ENCODE data around the gene ZFP36L1. TPM values are rescaled to one million over a fixed set of nuclear protein-coding genes. Genes with fewer than 3 reads are reported as not detected.

ZFP36L1 gene
- total RNA-seq, 1 experiment from 2014 or later = 69.5 TPM

- H3K9me3 ChIP-seq (ENCODE audit: low read depth, low read length, poor library complexity, severe bottlenecking) = no peaks in the 10 kb centered on the region
- POLR2A ChIA-PET (ENCODE audit: low non-redundant PET) = no interaction called here
- peaks cover 33% of the 10 kb centered on the region for H3K36me3 ChIP-seq (ENCODE audit: insufficient read depth, low read length, poor library complexity, severe bottlenecking)
- CTCF ChIA-PET = interaction anchor here (0.7 kb wide), 2 partner anchors 295 to 538 kb away, joined by 5 to 14 read pairs; no protein-coding TSS in a partner anchor
- peaks cover 23% of the 10 kb centered on the region for H3K4me1 ChIP-seq (ENCODE audit: insufficient read depth, low read length, poor library complexity, severe bottlenecking)
- H3K27ac ChIP-seq (ENCODE audit: low read depth, low read length, poor library complexity, severe bottlenecking) = no peak overlapping the region
- TF ChIP-seq CTCF (conservative IDR thresholded peaks at IDR 0.05; ENCODE audit: low read depth, low read length) (no peak), EZH2 (IDR thresholded peaks at IDR 0.05; ENCODE audit: borderline replicate concordance, low read depth, low read length, poor library complexity, severe bottlenecking) (no peak)
- no peak overlapping the region for H3K4me3 ChIP-seq (ENCODE audit: low read depth, low read length, poor library complexity, severe bottlenecking)
- no TSS peak for BruUV-seq (replicated peaks)
- intact Hi-C loops (cut with micrococcal nuclease; ENCODE audit: unreplicated experiment) = loop anchor here (5.0 kb wide), 2 partner anchors 240 to 435 kb away; no protein-coding TSS in a partner anchor
- no peaks in the 10 kb centered on the region for H3K27me3 ChIP-seq (replicated peaks; ENCODE audit: insufficient read depth, low read depth, low read length, poor library complexity)
- DNase-seq (ENCODE audit: low spot score) = no peak
Observed at GRCh38 chr14:68787092-68787992, 5.5 kb downstream of the ZFP36L1 start.

DNA sequence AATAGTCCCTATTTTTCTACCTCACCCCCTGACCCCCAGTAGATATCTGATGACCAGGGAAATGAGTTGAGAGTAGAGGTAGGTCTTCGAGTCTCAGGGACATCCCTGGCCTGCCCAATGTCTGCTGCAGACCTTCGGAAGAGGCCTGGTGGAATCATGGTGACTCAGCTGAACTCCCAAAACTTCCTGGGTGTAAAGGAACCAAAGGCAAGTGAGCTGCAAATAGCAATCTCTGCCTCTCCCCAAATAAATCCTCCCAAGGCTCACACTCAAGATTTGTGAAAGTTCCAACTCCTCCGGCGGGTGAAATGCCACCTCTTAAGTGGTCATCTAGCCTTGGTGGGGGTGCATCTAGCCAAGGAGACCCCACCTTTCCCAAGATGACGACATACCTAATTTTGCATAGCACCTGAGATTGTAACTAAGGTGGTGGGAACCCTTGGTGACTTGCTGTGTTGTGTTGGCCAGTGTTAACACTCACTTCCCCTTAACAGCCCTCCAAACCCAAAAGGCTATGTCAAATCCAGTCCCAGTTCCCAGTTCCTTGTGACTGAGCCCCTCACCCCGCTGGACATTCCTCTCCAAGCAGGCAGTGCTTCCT, 6.3 kb downstream of the ZFP36L1 start:
- no peaks in the 10 kb centered on the region for H3K27me3 ChIP-seq (replicated peaks; ENCODE audit: insufficient read depth, low read depth, low read length, poor library complexity)
- TF ChIP-seq EZH2 (IDR thresholded peaks at IDR 0.05; ENCODE audit: borderline replicate concordance, low read depth, low read length, poor library complexity, severe bottlenecking) = no peak
- no peak for TF ChIP-seq CTCF (conservative IDR thresholded peaks at IDR 0.05; ENCODE audit: low read depth, low read length)
- POLR2A ChIA-PET (ENCODE audit: low non-redundant PET) = no interaction called here
- H3K27ac ChIP-seq (ENCODE audit: low read depth, low read length, poor library complexity, severe bottlenecking) = no peak overlapping the region
- intact Hi-C loops (cut with micrococcal nuclease; ENCODE audit: unreplicated experiment) = loop anchor here (5.0 kb wide), 2 partner anchors 239 to 434 kb away; no protein-coding TSS in a partner anchor
- BruUV-seq (replicated peaks) = no TSS peak
- H3K9me3 ChIP-seq (ENCODE audit: low read depth, low read length, poor library complexity, severe bottlenecking) = no peaks in the 10 kb centered on the region
- H3K4me1 ChIP-seq (ENCODE audit: insufficient read depth, low read length, poor library complexity, severe bottlenecking) = peaks cover 23% of the 10 kb centered on the region
- no peak overlapping the region for H3K4me3 ChIP-seq (ENCODE audit: low read depth, low read length, poor library complexity, severe bottlenecking)
- no peak for DNase-seq (ENCODE audit: low spot score)
- CTCF ChIA-PET = no interaction called here
- peaks cover 33% of the 10 kb centered on the region for H3K36me3 ChIP-seq (ENCODE audit: insufficient read depth, low read length, poor library complexity, severe bottlenecking)

DNA sequence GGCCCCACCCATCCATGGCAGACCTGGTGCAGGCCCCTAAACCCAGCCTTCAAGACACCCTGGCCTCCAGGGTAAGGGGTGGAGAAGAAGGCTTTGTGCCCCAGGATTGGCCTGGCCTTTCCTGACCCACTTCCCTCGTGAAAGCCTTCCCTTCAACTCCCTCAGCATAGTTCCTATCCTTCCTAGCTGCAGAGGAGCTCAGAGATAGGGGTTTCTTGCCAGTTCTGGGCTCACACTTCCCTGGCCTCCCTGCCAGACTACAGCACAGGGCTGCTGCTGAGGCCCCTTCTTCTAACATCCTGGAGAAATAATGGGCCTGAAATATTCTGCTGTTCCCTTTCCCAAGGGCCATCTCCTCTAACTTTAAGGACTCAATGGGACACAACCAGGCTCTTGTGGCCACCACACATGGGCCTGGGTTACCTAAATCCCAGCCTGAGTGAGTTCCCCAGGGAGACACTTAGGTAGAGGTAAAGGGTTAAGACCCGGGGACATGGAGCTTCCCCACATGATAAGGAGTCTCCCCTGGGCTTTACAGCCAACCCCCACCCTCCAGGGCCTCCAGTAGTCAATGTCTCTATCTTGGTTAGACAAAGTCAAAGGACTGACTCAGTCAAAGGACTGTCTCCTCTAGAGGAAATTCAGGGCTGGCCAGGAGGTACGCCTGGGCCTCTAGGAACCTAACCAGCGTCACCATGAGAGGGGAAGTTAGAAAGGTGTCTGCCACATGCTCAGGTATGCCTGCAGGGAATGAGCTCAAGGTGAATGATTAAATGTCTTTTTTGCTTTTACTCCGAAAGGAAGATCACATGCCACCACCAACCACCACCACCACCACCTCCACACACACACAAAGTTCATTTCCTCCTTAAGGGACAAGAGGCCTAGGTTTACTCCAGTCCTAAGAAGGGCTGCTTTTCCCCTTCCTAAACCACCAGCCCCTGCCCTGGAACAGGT, 7.1 kb downstream of the ZFP36L1 start:
- intact Hi-C loops (cut with micrococcal nuclease; ENCODE audit: unreplicated experiment) = loop anchor here (5.0 kb wide), 2 partner anchors 239 to 434 kb away; no protein-coding TSS in a partner anchor
- TF ChIP-seq CTCF (conservative IDR thresholded peaks at IDR 0.05; ENCODE audit: low read depth, low read length) = no peak
- TF ChIP-seq EZH2 (IDR thresholded peaks at IDR 0.05; ENCODE audit: borderline replicate concordance, low read depth, low read length, poor library complexity, severe bottlenecking) = no peak
- ChIA-PET CTCF (no interaction called here), POLR2A (ENCODE audit: low non-redundant PET) (no interaction called here)
- H3K27ac ChIP-seq (ENCODE audit: low read depth, low read length, poor library complexity, severe bottlenecking) = no peak overlapping the region
- no peaks in the 10 kb centered on the region for H3K9me3 ChIP-seq (ENCODE audit: low read depth, low read length, poor library complexity, severe bottlenecking)
- no TSS peak for BruUV-seq (replicated peaks)
- H3K4me3 ChIP-seq (ENCODE audit: low read depth, low read length, poor library complexity, severe bottlenecking) = no peak overlapping the region
- DNase-seq (ENCODE audit: low spot score) = no peak
- H3K36me3 ChIP-seq (ENCODE audit: insufficient read depth, low read length, poor library complexity, severe bottlenecking) = peaks cover 33% of the 10 kb centered on the region
- peaks cover 27% of the 10 kb centered on the region for H3K4me1 ChIP-seq (ENCODE audit: insufficient read depth, low read length, poor library complexity, severe bottlenecking)
- H3K27me3 ChIP-seq (replicated peaks; ENCODE audit: insufficient read depth, low read depth, low read length, poor library complexity) = no peaks in the 10 kb centered on the region
